ENCODE data around the gene TRPC4. TPM values are rescaled to one million over a fixed set of nuclear protein-coding genes. Genes with fewer than 3 reads are reported as not detected.

TRPC4 gene
- total and polyA plus RNA-seq, 8 donors: 0.23 to 12.3 (median 3.9) TPM; not detected in 1

DNA sequence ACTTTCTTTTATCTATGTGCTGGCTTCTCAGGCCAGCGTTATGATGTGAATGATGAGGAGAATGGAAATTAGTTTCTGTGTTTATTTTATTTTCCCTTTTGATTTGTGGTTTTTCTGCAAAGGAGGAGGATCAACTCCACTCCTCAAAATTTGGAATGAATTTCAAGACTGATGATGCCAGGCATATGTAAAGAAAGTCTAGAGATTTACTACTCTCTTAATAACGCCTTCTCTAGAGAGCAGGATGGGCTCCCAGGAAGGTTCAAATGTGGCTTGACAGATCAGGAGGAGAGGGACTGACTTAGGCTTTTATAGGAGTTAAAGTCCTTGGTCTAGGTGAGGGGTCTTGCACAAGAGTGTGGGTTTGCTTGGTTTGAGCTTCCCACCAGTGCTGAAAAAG lies 255.9 kb downstream of the TRPC4 start:
- intact Hi-C loops (cut with DNase I; ENCODE audit: low total_unique reads): no loop called here
- DNase-seq: no peak
- Histone ChIP-seq H3K9me3 (no peaks in the 10 kb centered on the region), H3K4me3 (no peak overlapping the region), H3K4me1 (peaks cover 0 to 11% (median 4%) of the 10 kb centered on the region in 4 donors), H3K27ac (no peak overlapping the region), H3K27me3 (no peaks in the 10 kb centered on the region), H3K36me3 (no peaks in the 10 kb centered on the region)
- WGBS, 5 donors: 67 to 81% (median 75%) methylated on average over 2 of the region's 2 CpGs
- TF ChIP-seq POLR2A (IDR thresholded peaks at IDR 0.05) (no peak), EP300 (IDR thresholded peaks at IDR 0.05) (no peak)

DNA sequence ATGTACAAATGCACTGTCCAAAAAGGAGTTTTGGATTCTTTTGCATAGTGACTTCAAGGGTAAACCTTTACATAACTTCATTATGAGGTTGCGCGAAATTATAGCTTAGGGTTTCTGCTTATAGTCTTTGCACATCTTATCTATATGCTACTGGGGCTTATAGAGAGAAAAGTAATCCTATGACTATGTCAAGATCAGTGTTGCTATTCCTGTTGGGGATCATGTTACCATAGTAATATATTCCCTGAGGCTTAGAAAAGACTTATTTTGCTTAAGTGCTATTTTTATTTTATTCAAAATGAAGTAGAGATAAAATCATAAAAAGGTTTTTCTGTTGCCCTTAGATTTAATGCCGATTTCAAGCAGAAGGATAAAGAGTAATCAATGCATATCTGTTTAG lies 256.3 kb downstream of the TRPC4 start:
- no peaks in the 10 kb centered on the region for H3K27me3 ChIP-seq
- intact Hi-C loops (cut with DNase I; ENCODE audit: low total_unique reads): no loop called here
- H3K9me3 ChIP-seq: no peaks in the 10 kb centered on the region
- no peak for DNase-seq
- no peaks in the 10 kb centered on the region for H3K36me3 ChIP-seq
- WGBS, 5 donors: 71 to 87% (median 83%) methylated on average over 3 of the region's 3 CpGs
- no peak overlapping the region for H3K27ac ChIP-seq
- H3K4me1 ChIP-seq: peaks cover 0 to 9% (median 2%) of the 10 kb centered on the region in 4 donors
- TF ChIP-seq, protein P1, sequence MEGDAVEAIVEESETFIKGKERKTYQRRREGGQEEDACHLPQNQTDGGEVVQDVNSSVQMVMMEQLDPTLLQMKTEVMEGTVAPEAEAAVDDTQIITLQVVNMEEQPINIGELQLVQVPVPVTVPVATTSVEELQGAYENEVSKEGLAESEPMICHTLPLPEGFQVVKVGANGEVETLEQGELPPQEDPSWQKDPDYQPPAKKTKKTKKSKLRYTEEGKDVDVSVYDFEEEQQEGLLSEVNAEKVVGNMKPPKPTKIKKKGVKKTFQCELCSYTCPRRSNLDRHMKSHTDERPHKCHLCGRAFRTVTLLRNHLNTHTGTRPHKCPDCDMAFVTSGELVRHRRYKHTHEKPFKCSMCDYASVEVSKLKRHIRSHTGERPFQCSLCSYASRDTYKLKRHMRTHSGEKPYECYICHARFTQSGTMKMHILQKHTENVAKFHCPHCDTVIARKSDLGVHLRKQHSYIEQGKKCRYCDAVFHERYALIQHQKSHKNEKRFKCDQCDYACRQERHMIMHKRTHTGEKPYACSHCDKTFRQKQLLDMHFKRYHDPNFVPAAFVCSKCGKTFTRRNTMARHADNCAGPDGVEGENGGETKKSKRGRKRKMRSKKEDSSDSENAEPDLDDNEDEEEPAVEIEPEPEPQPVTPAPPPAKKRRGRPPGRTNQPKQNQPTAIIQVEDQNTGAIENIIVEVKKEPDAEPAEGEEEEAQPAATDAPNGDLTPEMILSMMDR (IDR thresholded peaks at IDR 0.05): no peak
- TF ChIP-seq POLR2A (IDR thresholded peaks at IDR 0.05): no peak
- no peak for TF ChIP-seq EP300 (IDR thresholded peaks at IDR 0.05)
- TF ChIP-seq POLR2AphosphoS5 (IDR thresholded peaks at IDR 0.05): no peak
- no peak overlapping the region for H3K4me3 ChIP-seq

DNA sequence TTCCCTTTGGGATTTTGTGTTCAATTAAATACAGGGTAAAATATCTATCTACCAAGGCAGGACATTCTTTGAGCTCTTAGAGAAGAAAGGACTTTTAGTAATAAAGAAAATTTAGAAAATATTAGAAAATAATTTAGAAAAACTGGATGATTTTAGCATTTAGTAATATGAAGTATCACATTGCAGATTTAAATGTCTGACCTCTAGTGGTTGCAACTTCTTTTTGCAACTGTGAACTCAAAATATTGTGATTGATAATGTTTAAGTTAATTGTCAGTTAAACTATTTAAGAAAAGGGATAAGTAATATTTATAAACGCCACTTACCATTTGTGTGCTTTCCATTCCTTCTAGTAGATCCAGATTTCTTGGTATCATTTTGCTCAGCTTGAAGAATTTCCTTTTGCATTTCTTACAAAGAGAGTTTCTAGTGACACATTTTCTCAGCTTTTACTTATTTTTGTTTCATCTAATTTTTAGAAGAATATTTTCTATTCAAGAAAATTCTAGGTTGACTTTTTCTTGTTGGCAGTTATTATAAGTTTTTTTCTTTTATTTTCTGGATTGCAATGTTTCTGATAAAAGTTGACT lies 260.7 kb downstream of the TRPC4 start:
- no peaks in the 10 kb centered on the region for H3K27me3 ChIP-seq

DNA sequence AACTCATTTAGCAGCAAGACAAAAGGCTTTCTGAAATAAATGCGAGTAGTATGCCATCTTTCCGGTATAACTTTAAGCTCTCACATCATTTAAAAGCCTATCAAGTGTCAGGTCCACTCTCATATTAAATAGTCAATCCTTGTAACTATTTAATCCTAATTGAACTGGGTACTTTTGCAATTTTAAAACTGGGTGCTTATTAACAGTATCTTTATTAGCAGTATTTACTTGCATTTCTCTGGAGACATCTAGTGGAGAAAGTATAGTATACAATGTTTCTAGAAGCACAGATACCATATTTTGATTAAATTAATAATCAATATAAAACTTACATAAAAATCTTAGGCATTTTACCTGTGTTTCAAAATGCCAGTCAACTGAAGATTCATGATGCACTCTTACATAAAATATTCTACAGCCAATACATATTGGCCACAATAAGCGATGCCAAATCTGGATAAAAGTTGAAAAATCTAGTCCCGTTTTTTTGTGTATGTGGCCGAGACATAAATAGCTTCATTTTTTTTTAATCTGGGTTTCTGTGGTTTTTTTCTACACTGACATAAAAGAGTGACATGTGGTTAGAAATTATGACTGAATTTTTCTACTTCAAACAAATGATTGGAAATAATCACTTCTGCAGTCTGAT lies 266.7 kb downstream of the TRPC4 start:
- intact Hi-C loops (cut with DNase I; ENCODE audit: low total_unique reads): loop anchor here (10.0 kb wide), 1 partner anchor 498 kb away; the partner anchor contains the start of gene CSNK1A1L
- WGBS, 5 donors: 56 to 78% (median 67%) methylated on average over 5 of the region's 5 CpGs

More for the DNA sequence above, 260.7 kb downstream of the TRPC4 start:
- Histone ChIP-seq H3K9me3 (no peaks in the 10 kb centered on the region), H3K4me1 (no peaks in the 10 kb centered on the region), H3K4me3 (no peak overlapping the region), H3K27ac (no peak overlapping the region), H3K36me3 (no peaks in the 10 kb centered on the region)
- 47 to 71% (median 51%) methylated on average over 1 of the region's 1 CpG for WGBS, 5 donors
- no peak for TF ChIP-seq POLR2A (IDR thresholded peaks at IDR 0.05)
- TF ChIP-seq, protein P1 (IDR thresholded peaks at IDR 0.05): peak in 1 of 7 experiments; percentile 32
- intact Hi-C loops (cut with DNase I; ENCODE audit: low total_unique reads): loop anchor here (10.0 kb wide), 1 partner anchor 504 kb away; the partner anchor contains the start of gene CSNK1A1L
- DNase-seq: no peak

More for the DNA sequence above, 266.7 kb downstream of the TRPC4 start:
- no peaks in the 10 kb centered on the region for H3K36me3 ChIP-seq
- H3K4me3 ChIP-seq: no peak overlapping the region
- no peak overlapping the region for H3K27ac ChIP-seq
- no peak for DNase-seq
- no peak for TF ChIP-seq POLR2A (IDR thresholded peaks at IDR 0.05)
- no peak for TF ChIP-seq POLR2AphosphoS5 (IDR thresholded peaks at IDR 0.05)
- TF ChIP-seq, protein P1 (IDR thresholded peaks at IDR 0.05): peak in 4 of 7 experiments; percentile 24 to 43 (median 39)
- TF ChIP-seq EP300 (IDR thresholded peaks at IDR 0.05): no peak
- peaks cover 0 to 10% (median 4%) of the 10 kb centered on the region in 4 donors for H3K4me1 ChIP-seq
- no peaks in the 10 kb centered on the region for H3K27me3 ChIP-seq
- no peaks in the 10 kb centered on the region for H3K9me3 ChIP-seq
